Measurements from ENCODE around the gene GJB2.

Gene GJB2

GRCh38 chr13:20188667-20189553 lies 3.8 kb downstream of the GJB2 start:
- H3K27me3 Mint-ChIP-seq, result peaks cover 36% of the 10 kb centered on the region
- no peak overlapping the region for H3K27ac Mint-ChIP-seq
- intact Hi-C loops (cut with micrococcal nuclease), result no loop called here
- peaks cover 36% of the 10 kb centered on the region for H3K4me1 Mint-ChIP-seq (ENCODE audit: low read depth)
- H3K9me3 Mint-ChIP-seq, result peaks cover 8% of the 10 kb centered on the region
- no peak overlapping the region for H3K4me3 Mint-ChIP-seq
- H3K36me3 Mint-ChIP-seq (ENCODE audit: low read depth), result peaks cover 6% of the 10 kb centered on the region

DNA sequence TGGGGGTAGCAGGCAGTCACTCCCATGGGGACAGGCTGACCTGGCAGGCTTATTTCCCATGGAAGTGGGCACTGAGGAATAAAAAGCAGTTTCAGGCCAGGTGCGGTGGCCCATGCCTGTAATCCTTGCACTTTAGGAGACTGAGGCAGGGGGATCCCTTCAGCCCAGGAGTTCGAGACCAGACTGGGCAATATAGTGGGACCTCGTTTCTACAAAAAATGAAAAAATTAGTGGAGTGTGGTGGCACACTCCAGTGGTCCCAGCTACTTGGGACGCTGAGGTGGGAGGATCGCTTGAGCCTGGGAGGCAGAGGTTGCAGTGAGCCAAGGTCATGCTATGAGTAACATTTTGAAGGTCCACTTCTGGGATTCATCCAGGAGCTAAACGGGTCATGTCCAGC lies 6.0 kb downstream of the GJB2 start:
- H3K4me3 Mint-ChIP-seq, result no peak overlapping the region
- peaks cover 20% of the 10 kb centered on the region for H3K27me3 Mint-ChIP-seq
- intact Hi-C loops (cut with micrococcal nuclease), result no loop called here
- H3K36me3 Mint-ChIP-seq (ENCODE audit: low read depth), result peaks cover 6% of the 10 kb centered on the region
- H3K4me1 Mint-ChIP-seq (ENCODE audit: low read depth), result peaks cover 24% of the 10 kb centered on the region
- H3K9me3 Mint-ChIP-seq, result peaks cover 8% of the 10 kb centered on the region
- no peak overlapping the region for H3K27ac Mint-ChIP-seq

- intact Hi-C loops (cut with micrococcal nuclease), result no loop called here
- Mint-ChIP-seq H3K9me3 (peaks cover 8% of the 10 kb centered on the region), H3K36me3 (ENCODE audit: low read depth) (peaks cover 6% of the 10 kb centered on the region), H3K4me1 (ENCODE audit: low read depth) (peaks cover 12% of the 10 kb centered on the region), H3K4me3 (no peak overlapping the region), H3K27ac (no peak overlapping the region), H3K27me3 (peaks cover 13% of the 10 kb centered on the region)
These were observed 7.2 kb downstream of the GJB2 start for GRCh38 chr13:20185366-20186056.

DNA sequence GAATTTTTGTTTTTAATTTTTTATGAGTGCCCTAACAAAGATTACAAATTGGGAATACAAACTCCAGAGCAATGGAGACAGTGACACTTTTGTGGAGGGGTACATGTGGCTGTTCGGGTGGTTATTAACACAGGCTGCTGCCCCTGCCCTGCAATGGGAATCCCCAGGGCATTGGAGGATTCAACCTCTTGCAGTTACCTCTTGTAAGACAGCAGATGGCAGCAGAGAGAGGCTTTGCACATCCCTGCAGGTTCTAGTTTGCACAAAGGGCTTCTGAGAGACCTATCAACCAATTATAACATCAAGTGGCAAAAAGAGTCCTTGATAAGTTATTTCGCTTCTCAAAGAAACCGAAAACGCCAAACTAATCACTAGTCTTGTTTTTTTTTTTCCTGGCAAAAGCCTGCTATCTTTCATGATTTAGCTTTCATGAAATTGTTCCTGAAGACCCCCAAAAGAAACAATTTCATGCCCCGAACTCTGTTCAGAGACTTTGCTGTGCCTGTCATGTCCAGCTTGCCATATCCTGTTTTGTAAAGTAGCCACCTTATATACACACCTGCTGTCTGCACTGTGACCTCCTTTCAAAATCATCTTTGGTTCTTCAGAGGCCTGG lies 10.4 kb downstream of the GJB2 start:
- Mint-ChIP-seq H3K4me1 (ENCODE audit: low read depth) (peaks cover 10% of the 10 kb centered on the region), H3K36me3 (ENCODE audit: low read depth) (no peaks in the 10 kb centered on the region), H3K27ac (no peak overlapping the region), H3K9me3 (no peaks in the 10 kb centered on the region), H3K4me3 (no peak overlapping the region), H3K27me3 (peaks cover 33% of the 10 kb centered on the region)
- intact Hi-C loops (cut with micrococcal nuclease), result loop anchor here (2.0 kb wide), 1 partner anchor 742 kb away; no protein-coding TSS in a partner anchor

DNA sequence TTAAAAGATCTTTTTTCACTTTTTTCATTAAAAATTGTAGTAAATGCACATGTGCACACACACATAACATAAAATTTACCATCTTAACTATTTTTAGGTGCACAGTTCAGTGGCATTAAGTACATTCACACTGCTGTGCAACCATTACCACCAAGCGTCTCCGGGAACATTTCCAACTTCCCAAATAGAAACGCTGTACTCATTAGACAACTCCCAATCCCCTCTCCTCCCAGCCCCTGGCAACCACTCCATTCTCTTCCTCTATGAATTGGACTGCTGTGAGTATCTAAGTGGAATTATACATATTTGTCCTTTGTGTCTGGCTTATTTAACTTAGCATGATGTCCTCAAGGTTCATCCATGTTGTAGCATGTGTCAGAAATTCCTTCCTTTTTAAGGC lies 11.6 kb downstream of the GJB2 start:
- intact Hi-C loops (cut with micrococcal nuclease), result no loop called here
- no peaks in the 10 kb centered on the region for H3K9me3 Mint-ChIP-seq
- H3K4me1 Mint-ChIP-seq (ENCODE audit: low read depth), result peaks cover 20% of the 10 kb centered on the region
- H3K27me3 Mint-ChIP-seq, result peaks cover 45% of the 10 kb centered on the region
- H3K36me3 Mint-ChIP-seq (ENCODE audit: low read depth), result no peaks in the 10 kb centered on the region
- no peak overlapping the region for H3K27ac Mint-ChIP-seq
- H3K4me3 Mint-ChIP-seq, result no peak overlapping the region

DNA sequence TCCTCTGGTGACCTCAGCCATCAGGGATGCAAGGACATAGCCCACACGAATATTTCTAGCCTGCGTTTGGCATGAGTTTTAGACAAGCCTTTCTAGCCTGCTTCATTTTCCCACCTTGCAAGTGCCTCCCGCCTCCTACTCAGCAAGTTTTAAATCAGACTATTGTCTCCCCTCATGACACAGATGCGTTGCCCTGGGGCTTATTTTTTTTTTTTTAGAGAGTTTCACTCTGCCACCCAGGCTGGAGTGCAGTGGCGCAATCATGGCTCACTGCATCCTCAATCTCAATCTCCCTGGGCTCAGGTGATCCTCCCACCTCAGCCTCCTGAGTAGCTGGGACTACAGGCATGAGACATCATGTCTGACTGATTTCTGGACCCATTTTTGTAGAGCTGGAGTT lies 14.6 kb downstream of the GJB2 start:
- Mint-ChIP-seq H3K9me3 (no peaks in the 10 kb centered on the region), H3K27ac (no peak overlapping the region), H3K27me3 (peaks cover 55% of the 10 kb centered on the region), H3K36me3 (ENCODE audit: low read depth) (no peaks in the 10 kb centered on the region), H3K4me3 (peak overlapping the region; percentile 54), H3K4me1 (ENCODE audit: low read depth) (peaks cover 51% of the 10 kb centered on the region)
- intact Hi-C loops (cut with micrococcal nuclease), result loop anchor here (5.0 kb wide), 1 partner anchor 389 kb away; the partner anchor contains the start of gene IFT88

DNA sequence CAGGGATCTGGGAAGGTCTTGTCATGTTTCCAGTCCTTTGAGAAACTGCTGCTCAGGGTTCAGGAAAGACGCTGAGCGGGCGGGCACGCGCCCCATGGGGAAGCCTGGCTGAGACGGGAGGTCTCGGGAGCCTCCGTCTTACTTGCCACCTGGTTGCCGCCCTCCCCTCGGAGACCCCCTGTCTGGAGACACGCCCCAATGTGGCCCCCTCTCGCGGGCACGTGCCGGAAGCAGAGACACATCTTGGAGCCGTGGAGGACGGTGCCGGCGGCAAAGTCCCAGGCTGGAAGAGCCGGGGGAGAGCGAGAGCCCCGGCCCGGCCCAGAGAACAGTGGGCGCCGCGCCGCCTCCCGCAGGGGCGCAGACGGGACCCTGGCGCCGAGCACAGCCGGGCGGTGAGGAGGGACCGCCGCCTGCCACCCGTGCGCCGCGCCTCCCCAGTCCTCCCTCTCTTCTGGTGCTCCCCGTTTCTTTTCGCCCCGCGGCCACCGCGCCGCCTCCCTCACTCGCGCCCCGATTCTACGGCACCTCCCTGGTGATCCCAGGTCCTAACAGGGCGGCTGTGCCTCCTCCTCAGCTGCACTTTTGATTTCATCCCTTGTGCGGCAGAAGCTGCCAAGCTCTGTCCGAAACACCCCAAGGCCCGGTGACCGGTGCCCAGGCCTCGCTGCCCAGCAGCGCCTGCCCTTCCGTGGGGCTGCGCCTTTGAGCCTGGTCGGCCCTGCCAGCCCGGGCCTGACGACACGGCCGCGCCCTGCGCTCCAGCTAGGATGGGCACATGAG lies 15.5 kb downstream of the GJB2 start:
- no peaks in the 10 kb centered on the region for H3K9me3 Mint-ChIP-seq
- H3K4me1 Mint-ChIP-seq (ENCODE audit: low read depth), result peaks cover 58% of the 10 kb centered on the region
- intact Hi-C loops (cut with micrococcal nuclease), result loop anchor here (5.0 kb wide), 1 partner anchor 390 kb away; the partner anchor contains the start of gene IFT88
- peak overlapping the region; percentile 65 for H3K4me3 Mint-ChIP-seq
- H3K27me3 Mint-ChIP-seq, result peaks cover 54% of the 10 kb centered on the region
- H3K36me3 Mint-ChIP-seq (ENCODE audit: low read depth), result no peaks in the 10 kb centered on the region
- H3K27ac Mint-ChIP-seq, result peak overlapping the region; percentile 59

GRCh38 chr13:20175907-20176652 lies 16.7 kb downstream of the GJB2 start:
- H3K4me3 Mint-ChIP-seq, result no peak overlapping the region
- H3K9me3 Mint-ChIP-seq, result no peaks in the 10 kb centered on the region
- no peaks in the 10 kb centered on the region for H3K36me3 Mint-ChIP-seq (ENCODE audit: low read depth)
- H3K27me3 Mint-ChIP-seq, result peaks cover 57% of the 10 kb centered on the region
- intact Hi-C loops (cut with micrococcal nuclease), result loop anchor here (5.0 kb wide), 1 partner anchor 391 kb away; the partner anchor contains the start of gene IFT88
- peaks cover 61% of the 10 kb centered on the region for H3K4me1 Mint-ChIP-seq (ENCODE audit: low read depth)
- peak overlapping the region; percentile 73 for H3K27ac Mint-ChIP-seq

DNA sequence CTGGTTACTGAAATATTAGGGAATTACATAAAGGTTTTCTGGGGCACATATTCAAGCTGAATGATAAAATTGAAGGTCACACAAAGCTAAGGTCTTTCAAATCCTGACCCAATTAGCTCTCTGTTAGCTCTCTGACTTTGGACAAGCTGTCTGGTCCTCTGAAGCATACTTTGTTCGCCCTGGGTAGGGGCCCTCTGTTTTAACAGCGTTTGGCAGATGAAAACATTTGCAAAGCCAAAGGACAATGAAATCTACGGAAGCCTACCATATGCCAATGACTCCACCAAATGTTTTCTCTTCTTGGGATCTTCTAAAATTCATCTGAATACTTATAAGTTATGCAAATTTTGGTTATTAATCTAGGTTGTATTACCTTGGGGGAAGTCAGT lies 17.3 kb downstream of the GJB2 start:
- H3K9me3 Mint-ChIP-seq, result no peaks in the 10 kb centered on the region
- H3K4me3 Mint-ChIP-seq, result peak overlapping the region; percentile 60

DNA sequence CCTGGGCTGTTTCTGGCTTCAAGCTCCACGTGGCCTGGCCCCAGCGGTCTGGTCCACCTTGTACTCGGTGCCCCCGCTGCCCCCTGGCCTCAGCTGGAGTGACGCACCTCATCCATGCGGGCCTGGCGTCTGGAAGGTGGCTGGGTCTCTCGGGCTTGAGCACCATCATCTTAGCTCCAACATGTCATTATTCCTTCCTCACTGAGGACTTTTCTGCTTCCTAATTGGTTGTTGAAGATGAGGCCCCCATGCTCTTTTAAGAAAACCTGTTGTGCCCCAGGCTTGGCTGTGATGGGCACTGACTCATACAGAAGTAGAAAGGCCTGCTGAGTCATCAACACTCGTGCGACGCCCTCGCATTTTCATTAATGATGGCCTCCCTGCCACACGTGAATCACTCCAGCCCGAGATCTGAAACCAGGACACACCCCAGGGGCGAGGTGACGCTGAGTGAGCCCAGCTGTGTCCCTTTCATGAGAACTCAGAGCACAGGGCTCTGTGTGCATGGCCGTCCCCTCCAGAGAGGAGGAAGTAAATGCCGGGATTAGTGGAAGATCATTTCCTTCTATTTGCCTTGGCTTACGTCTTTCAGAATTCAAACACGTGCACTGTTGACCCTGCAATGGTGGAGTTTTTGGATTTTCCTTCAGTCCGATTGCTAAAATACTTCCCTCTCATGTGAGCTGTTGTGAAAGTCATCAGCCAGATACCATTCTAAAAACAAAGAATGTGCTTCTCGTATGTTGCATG lies 17.9 kb downstream of the GJB2 start:
- Mint-ChIP-seq H3K27me3 (peaks cover 58% of the 10 kb centered on the region), H3K27ac (peak overlapping the region; percentile 73)
- intact Hi-C loops (cut with micrococcal nuclease), result loop anchor here (5.0 kb wide), 1 partner anchor 392 kb away; the partner anchor contains the start of gene IFT88

More for the DNA sequence above, 17.3 kb downstream of the GJB2 start:
- Mint-ChIP-seq H3K27me3 (peaks cover 55% of the 10 kb centered on the region), H3K36me3 (ENCODE audit: low read depth) (no peaks in the 10 kb centered on the region), H3K27ac (peak overlapping the region; percentile 73), H3K4me1 (ENCODE audit: low read depth) (peaks cover 61% of the 10 kb centered on the region)
- intact Hi-C loops (cut with micrococcal nuclease), result loop anchor here (5.0 kb wide), 1 partner anchor 392 kb away; the partner anchor contains the start of gene IFT88

DNA sequence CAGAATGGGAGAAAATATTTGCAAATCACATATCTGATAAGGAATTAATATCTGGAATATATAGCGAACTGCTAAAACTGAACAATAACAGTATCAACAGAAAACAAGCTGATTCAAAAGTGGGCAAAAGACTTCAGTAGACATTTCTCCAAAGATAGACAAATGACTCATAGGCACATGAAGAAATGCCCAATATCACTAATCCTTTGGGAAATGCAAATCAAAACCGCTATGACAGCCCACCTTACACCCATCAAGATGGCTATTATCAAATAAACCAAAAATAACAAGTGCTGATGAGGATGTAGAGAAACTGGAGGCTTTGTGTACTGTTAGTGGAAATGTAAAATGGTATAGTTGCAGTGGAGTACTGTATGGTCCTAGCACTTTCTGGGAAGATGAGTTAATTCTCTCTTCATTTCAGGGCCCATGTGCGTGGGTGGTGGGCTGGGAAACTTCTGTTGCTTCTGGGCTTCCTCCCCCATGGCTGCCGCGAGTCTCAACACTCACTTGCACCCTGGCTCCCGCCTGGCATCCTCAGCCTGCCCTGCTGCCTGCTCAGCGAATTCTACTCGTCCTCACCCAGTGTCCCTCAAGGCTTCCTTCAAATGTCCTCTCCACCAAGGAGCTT lies 19.5 kb downstream of the GJB2 start:
- H3K9me3 Mint-ChIP-seq, result no peaks in the 10 kb centered on the region
- H3K36me3 Mint-ChIP-seq (ENCODE audit: low read depth), result no peaks in the 10 kb centered on the region

More for the DNA sequence above, 17.9 kb downstream of the GJB2 start:
- Mint-ChIP-seq H3K4me3 (peak overlapping the region; percentile 60), H3K4me1 (ENCODE audit: low read depth) (peaks cover 61% of the 10 kb centered on the region), H3K9me3 (no peaks in the 10 kb centered on the region), H3K36me3 (ENCODE audit: low read depth) (no peaks in the 10 kb centered on the region)

DNA sequence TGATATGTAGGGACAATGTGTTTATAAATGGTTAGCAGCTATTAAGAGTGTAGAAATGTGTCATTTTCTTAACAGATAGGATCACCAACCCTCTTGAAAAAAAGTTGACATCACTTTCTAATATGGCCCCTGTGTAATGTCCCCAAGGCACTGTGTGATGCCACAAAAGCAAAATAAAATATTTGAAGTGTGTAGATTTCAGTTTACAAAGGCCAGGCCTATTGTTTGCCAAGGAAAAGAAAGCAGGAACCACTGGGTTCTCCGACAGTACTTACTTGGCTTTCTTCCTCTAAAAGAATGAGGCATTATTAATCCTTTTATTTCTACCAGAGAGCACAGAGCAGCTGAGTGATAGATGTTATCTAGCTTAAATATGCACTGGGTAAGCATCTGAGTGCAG lies 21.4 kb downstream of the GJB2 start:
- Mint-ChIP-seq H3K27ac (no peak overlapping the region), H3K4me1 (ENCODE audit: low read depth) (peaks cover 42% of the 10 kb centered on the region), H3K27me3 (peaks cover 55% of the 10 kb centered on the region), H3K4me3 (no peak overlapping the region), H3K9me3 (no peaks in the 10 kb centered on the region), H3K36me3 (ENCODE audit: low read depth) (no peaks in the 10 kb centered on the region)
- intact Hi-C loops (cut with micrococcal nuclease), result no loop called here

More for the DNA sequence above, 19.5 kb downstream of the GJB2 start:
- H3K4me3 Mint-ChIP-seq, result no peak overlapping the region
- peaks cover 59% of the 10 kb centered on the region for H3K4me1 Mint-ChIP-seq (ENCODE audit: low read depth)
- no peak overlapping the region for H3K27ac Mint-ChIP-seq
- peaks cover 55% of the 10 kb centered on the region for H3K27me3 Mint-ChIP-seq
- intact Hi-C loops (cut with micrococcal nuclease), result no loop called here
